K562 (cell line): ENCODE measurements around the gene RHOF. TPM values are rescaled to one million over a fixed set of nuclear protein-coding genes. Genes with fewer than 3 reads are reported as not detected.
A peak's percentile ranks its signal among the peaks of the same experiment; 100 is the strongest.

Experiments
- ATAC-seq: fragments of 200-7000 bp; cut with Tn5 transposase; 3 replicates; pipeline ENCODE4 v1.9.1; 2020; ENCODE audit warnings: moderate library complexity
- BruUV-seq: library from RNA; stranded (reverse); fragments of 400-500 nt; replicated peaks from 2 replicates; lab custom pipeline; 2021; lab: Mats Ljungman, UMichigan
- CTCF ChIA-PET: fragments of 300-600 bp; formaldehyde crosslinking; extraction: SDS; loops from one replicate; lab custom pipeline; 2021; ENCODE audit warnings: low intra/inter-chr PET ratio; lab: Yijun Ruan, JAX
- POLR2A ChIA-PET: fragments of 300-600, 350-650 bp; sonication (Branson Sonifier 250); formaldehyde crosslinking; extraction: SDS; loops from one replicate; lab custom pipeline; 2021; ENCODE audit warnings: antibody characterized with exemption, inconsistent platforms; lab: Yijun Ruan, JAX
- DNase-seq, 4 experiments: peaks; one replicate each; pipeline versions ENCODE4 v3.0.0 to v3.0.0-alpha.2; 2011 to 2018; ENCODE audit warnings: low spot score in 3 of 4, mixed read lengths in 3 of 4; ENCODE audit errors: extremely low read depth in 1 of 4
- FAIRE-seq: peaks from 2 replicates; lab custom pipeline; 2011; peaks lifted over from hg19 to GRCh38; lab: Jason Lieb, UNC
- H2AFZ ChIP-seq: 2 replicates; pipeline ENCODE4 v1.6.0; 2011; ENCODE audit warnings: low read depth, low read length, control low read depth, inconsistent platforms
- H3K27ac ChIP-seq: fragments of 200-600 bp; 3 replicates; pipeline ENCODE4 v1.8.0; 2011; ENCODE audit warnings: low read depth, mild to moderate bottlenecking, control low read depth, inconsistent platforms, low read length, moderate library complexity, mixed read lengths; ENCODE audit errors: extremely low read depth
- H3K27me3 ChIP-seq, 2 experiments: fragments of 300-600 bp in 1 of 2; 2 replicates in 1 of 2; 3 replicates in 1 of 2; pipeline versions ENCODE4 v1.6.0 to v1.8.0; 2011; ENCODE audit warnings: inconsistent platforms in 2 of 2, low read length in 2 of 2, mild to moderate bottlenecking in 1 of 2, mixed read lengths in 1 of 2, moderate library complexity in 1 of 2; ENCODE audit not compliant: control insufficient read depth in 2 of 2, insufficient read depth in 2 of 2
- H3K36me3 ChIP-seq: fragments of 300-600 bp; 3 replicates; pipeline ENCODE4 v1.8.0; 2011; ENCODE audit warnings: mild to moderate bottlenecking, low read length, inconsistent platforms; ENCODE audit not compliant: control insufficient read depth, insufficient read depth
- H3K4me1 ChIP-seq, 2 experiments: fragments of 200-600 bp in 1 of 2; replicated peaks in 1 of 2; 2 replicates in 1 of 2; 3 replicates in 1 of 2; pipeline versions ENCODE4 v1.5.1 to v1.8.0; 2011; ENCODE audit warnings: inconsistent platforms in 2 of 2, low read length in 2 of 2, mild to moderate bottlenecking in 1 of 2, mixed read lengths in 1 of 2, moderate library complexity in 1 of 2; ENCODE audit not compliant: control insufficient read depth in 2 of 2, insufficient read depth in 2 of 2
- H3K4me2 ChIP-seq: 2 replicates; pipeline ENCODE4 v1.6.1; 2011; ENCODE audit warnings: low read length, control low read depth, inconsistent platforms, mixed read lengths; ENCODE audit not compliant: insufficient read depth
- H3K4me3 ChIP-seq: fragments of 200-600 bp; sonication (generic), shearing (Covaris generic); 2 replicates; pipeline ENCODE4 v1.5.1; 2016; ENCODE audit warnings: control low read depth, inconsistent platforms
- H3K79me2 ChIP-seq: fragments of 200-600 bp; 3 replicates; pipeline ENCODE4 v1.8.0; 2011; ENCODE audit warnings: low read length, inconsistent platforms; ENCODE audit not compliant: control insufficient read depth, insufficient read depth
- H3K9ac ChIP-seq, 2 experiments: 2 replicates each; pipeline versions ENCODE4 v1.6.0 to v1.6.1; 2011; ENCODE audit warnings: low read depth in 2 of 2, low read length in 2 of 2, control low read depth in 1 of 2, inconsistent platforms in 1 of 2, mild to moderate bottlenecking in 1 of 2, mixed read lengths in 1 of 2; ENCODE audit not compliant: insufficient read depth in 1 of 2
- H3K9me1 ChIP-seq: one replicate; pipeline ENCODE4 v1.6.0; 2011; ENCODE audit warnings: inconsistent platforms, mild to moderate bottlenecking, low read length, moderate library complexity; ENCODE audit not compliant: control insufficient read depth, insufficient read depth
- H3K9me3 ChIP-seq: replicated peaks from 2 replicates; pipeline ENCODE4 v1.5.1; 2011; ENCODE audit warnings: low read depth, low read length, inconsistent platforms; ENCODE audit not compliant: control insufficient read depth, insufficient read depth
- H4K20me1 ChIP-seq: replicated peaks from 2 replicates; pipeline ENCODE4 v1.6.1; 2011; ENCODE audit warnings: low read length, inconsistent platforms, mixed read lengths; ENCODE audit not compliant: control insufficient read depth, insufficient read depth
- MNT ChIP-seq, 2 experiments: fragments of 450-650 bp; conservative IDR thresholded peaks; 2 replicates each; pipeline ENCODE4 v1.6.1; 2017; ENCODE audit warnings: mild to moderate bottlenecking in 2 of 2, moderate library complexity in 2 of 2
- POLR2A ChIP-seq: fragments of 450-650 bp; conservative IDR thresholded peaks from 2 replicates; pipeline ENCODE4 v1.6.1; 2016
- POLR2AphosphoS2 ChIP-seq: IDR thresholded peaks from 2 replicates; pipeline ENCODE4 v1.6.1; 2012; ENCODE audit warnings: low read length, improper control_type of control experiment
- POLR2G ChIP-seq: fragments of 200-400 bp; formaldehyde crosslinking; IDR thresholded peaks from 2 replicates; pipeline ENCODE4 v1.6.1; 2017; ENCODE audit warnings: low read depth, mild to moderate bottlenecking, antibody characterized with exemption, low read length, moderate library complexity
- WGBS: fragments of 100-300 bp; shearing (Covaris generic); methylation state at CpG from one replicate; pipeline ENCODE4 v1.1.6; 2016; ENCODE audit warnings: low coverage, mixed read lengths; ENCODE audit not compliant: insufficient coverage; ENCODE audit errors: missing lambda C conversion rate; 5-methylcytosine and 5-hydroxymethylcytosine counted together
- in situ Hi-C: fragments of 300-500 bp; cut with MboI; formaldehyde crosslinking; loops from 4 replicates; pipeline ENCODE4 v1.15.0; 2018; ENCODE audit warnings: inconsistent platforms, mixed read lengths
- intact Hi-C: fragments of 100-400 bp; cut with micrococcal nuclease; formaldehyde crosslinking; loops from 2 replicates; pipeline ENCODE4 v1.14.2; 2022
- polyA plus RNA-seq, 8 experiments: library from polyadenylated mRNA; depleted of rRNA in 4 of 8; stranded (reverse) in 5 of 8; unstranded in 3 of 8; fragments of >200 nt; fragmentation: Nextera tagmentation in 2 of 8; fragmentation: Illumina TruSeq in 1 of 8; extraction: Ambion mirVana in 2 of 8; extraction: Trizol in 1 of 8; gene quantifications; 2 replicates each; pipeline versions ENCODE4 v1.2.1 to v1.2.3, GENCODE V29; 2011 to 2014; ENCODE audit warnings: inconsistent platforms in 1 of 8, missing spikeins in 1 of 8
- total RNA-seq, 7 experiments: library from RNA; depleted of rRNA in 6 of 7; stranded (reverse); fragments of >200 nt in 6 of 7; fragmentation: Illumina TruSeq in 2 of 7; extraction: Trizol in 2 of 7; gene quantifications; 2 replicates each; pipeline versions ENCODE4 v1.2.1 to v1.2.3, GENCODE V29; 2011 to 2021; ENCODE audit warnings: low replicate concordance in 1 of 7

The RHOF gene
- total and polyA plus RNA-seq, 9 of the 15 experiments (the other 6 are each of a cell fraction or from before 2014, with no cell fraction given): 0.13 to 10.1 (median 4.0) TPM

- ChIA-PET POLR2A (interaction anchor here (0.6 to 1.1 kb wide), 4 partner anchors 14 to 247 kb away, joined by 3 to 6 read pairs (median 4); no protein-coding TSS in a partner anchor), CTCF (interaction anchor here (1.7 kb wide), 1 partner anchor 65 kb away, joined by 5 read pairs; the partner anchor contains the start of gene PSMD9)
- H3K36me3 ChIP-seq: peaks cover 84% of the 10 kb centered on the region
- in situ Hi-C loops: no loop called here
- intact Hi-C loops: no loop called here
- H3K27ac ChIP-seq: no peak overlapping the region; the same call in 2 of the 3 replicates
- no peaks in the 10 kb centered on the region for H3K9me1 ChIP-seq
- no peaks in the 10 kb centered on the region for H3K27me3 ChIP-seq
- H3K79me2 ChIP-seq: no peaks in the 10 kb centered on the region
- H3K9me3 ChIP-seq: no peaks in the 10 kb centered on the region
- no peak for ATAC-seq
- no peaks in the 10 kb centered on the region; the same call in 1 of the 2 replicates for H4K20me1 ChIP-seq
- H3K4me1 ChIP-seq: peaks cover 0 to 19% of the 10 kb centered on the region in 2 experiments; a peak in 2 of 5 replicates
- 84% methylated on average over 8 of the region's 12 CpGs for WGBS
- H3K4me2 ChIP-seq: no peak overlapping the region
- DNase-seq: no peak
- H2AFZ ChIP-seq: no peak overlapping the region
- BruUV-seq: no TSS peak
- no peak for FAIRE-seq
- H3K4me3 ChIP-seq: no peak overlapping the region
- H3K9ac ChIP-seq: no peak overlapping the region
- TF ChIP-seq POLR2A (0 out of 2 replicates have a peak, but pooled peaks have one; percentile 19), POLR2G (0 out of 2 replicates have a peak, but pooled peaks have one; percentile 11), MNT (conservative IDR thresholded peaks at IDR 0.05) (no peak), POLR2AphosphoS2 (no peak; the same call in 1 of the 2 replicates)
These were observed 30.2 kb upstream of the RHOF start for GRCh38 chr12:121823727-121824115.
